Liver (tissue), 9 donors: ENCODE measurements around the gene HCFC1. TPM values are rescaled to one million over a fixed set of nuclear protein-coding genes. Genes with fewer than 3 reads are reported as not detected.

Source experiments
- DNase-seq: peaks from one replicate; pipeline ENCODE4 v3.0.0-alpha.2; 2017; ENCODE audit warnings: low spot score
- H3K27ac ChIP-seq, 2 donors: one replicate each; pipeline ENCODE4 v1.7.0; 2013; ENCODE audit warnings: inconsistent platforms in 2 of 2, low read length in 2 of 2, control low read depth in 1 of 2, low read depth in 1 of 2, mild to moderate bottlenecking in 1 of 2
- H3K27me3 ChIP-seq, 4 donors: one replicate each; pipeline versions ENCODE4 v1.6.1 to v1.7.0; 2013; ENCODE audit warnings: low read length in 3 of 4, inconsistent platforms in 1 of 4, mild to moderate bottlenecking in 1 of 4, moderate library complexity in 1 of 4; ENCODE audit not compliant: control insufficient read depth in 4 of 4, insufficient read depth in 4 of 4
- H3K36me3 ChIP-seq, 4 donors: one replicate each; pipeline versions ENCODE4 v1.6.1 to v1.7.0; 2013; ENCODE audit warnings: low read length in 3 of 4, mild to moderate bottlenecking in 3 of 4, low read depth in 1 of 4, moderate library complexity in 1 of 4; ENCODE audit not compliant: control insufficient read depth in 4 of 4, insufficient read depth in 3 of 4
- H3K4me1 ChIP-seq, 4 donors: one replicate each; pipeline versions ENCODE4 v1.6.1 to v1.7.0; 2013; ENCODE audit warnings: low read length in 3 of 4, mild to moderate bottlenecking in 3 of 4, moderate library complexity in 1 of 4; ENCODE audit not compliant: control insufficient read depth in 4 of 4, insufficient read depth in 4 of 4
- H3K4me3 ChIP-seq, 3 donors: one replicate each; pipeline versions ENCODE4 v1.6.1 to v1.7.0; 2013; ENCODE audit warnings: low read length in 3 of 3, control low read depth in 1 of 3, low read depth in 1 of 3, mild to moderate bottlenecking in 1 of 3
- H3K9ac ChIP-seq, 2 donors: one replicate each; pipeline ENCODE4 v1.7.0; 2013; ENCODE audit warnings: low read length in 2 of 2, mild to moderate bottlenecking in 2 of 2, moderate library complexity in 2 of 2, control low read depth in 1 of 2, low read depth in 1 of 2
- H3K9me3 ChIP-seq, 4 donors: one replicate each; pipeline versions ENCODE4 v1.6.1 to v1.7.0; 2013; ENCODE audit warnings: low read length in 3 of 4; ENCODE audit not compliant: control insufficient read depth in 4 of 4
- EGR1 ChIP-seq, 2 donors: IDR thresholded peaks; 2 replicates each; pipeline ENCODE4 v1.6.1; 2016 to 2018; ENCODE audit warnings: antibody characterized with exemption in 2 of 2, low read depth in 2 of 2
- FOXA1 ChIP-seq: IDR thresholded peaks from 2 replicates; pipeline ENCODE4 v1.6.1; 2016; ENCODE audit warnings: antibody characterized with exemption
- FOXA2 ChIP-seq: IDR thresholded peaks from 2 replicates; pipeline ENCODE4 v1.6.1; 2016; ENCODE audit warnings: antibody characterized with exemption
- GABPA ChIP-seq, 2 donors: IDR thresholded peaks in 1 of 2; conservative IDR thresholded peaks in 1 of 2; 2 replicates each; pipeline ENCODE4 v1.6.1; 2016; ENCODE audit warnings: antibody characterized with exemption in 2 of 2, mild to moderate bottlenecking in 1 of 2, moderate library complexity in 1 of 2
- HNF4A ChIP-seq, 2 donors: conservative IDR thresholded peaks; 2 replicates each; pipeline ENCODE4 v1.6.1; 2016; ENCODE audit warnings: antibody characterized with exemption in 2 of 2, mild to moderate bottlenecking in 2 of 2
- HNF4G ChIP-seq: IDR thresholded peaks from 2 replicates; pipeline ENCODE4 v1.6.1; 2016; ENCODE audit warnings: antibody characterized with exemption
- JUND ChIP-seq, 2 donors: IDR thresholded peaks; 2 replicates each; pipeline ENCODE4 v1.6.1; 2016; ENCODE audit warnings: antibody characterized with exemption in 2 of 2
- MAX ChIP-seq: IDR thresholded peaks from 2 replicates; pipeline ENCODE4 v1.6.1; 2016; ENCODE audit warnings: antibody characterized with exemption
- RAD21 ChIP-seq, 2 donors: IDR thresholded peaks; 2 replicates each; pipeline ENCODE4 v1.6.1; 2016; ENCODE audit warnings: antibody characterized with exemption in 2 of 2, mild to moderate bottlenecking in 2 of 2
- REST ChIP-seq: IDR thresholded peaks from 2 replicates; pipeline ENCODE4 v1.6.1; 2016; ENCODE audit warnings: antibody characterized with exemption, mild to moderate bottlenecking
- RXRA ChIP-seq, 2 donors: IDR thresholded peaks; 2 replicates each; pipeline ENCODE4 v1.6.1; 2017 to 2018; ENCODE audit warnings: antibody characterized with exemption in 2 of 2, mild to moderate bottlenecking in 1 of 2
- SP1 ChIP-seq: IDR thresholded peaks from 2 replicates; pipeline ENCODE4 v1.6.1; 2018; ENCODE audit warnings: antibody characterized with exemption, mild to moderate bottlenecking
- TAF1 ChIP-seq: conservative IDR thresholded peaks from 2 replicates; pipeline ENCODE4 v1.6.1; 2016; ENCODE audit warnings: antibody characterized with exemption, mild to moderate bottlenecking
- YY1 ChIP-seq: IDR thresholded peaks from 2 replicates; pipeline ENCODE4 v1.6.1; 2016; ENCODE audit warnings: antibody characterized with exemption, mild to moderate bottlenecking
- WGBS: extraction: QIAGEN DNeasy Blood & Tissue Kit; methylation state at CpG from one replicate; pipeline ENCODE4 v1.1.7; 2013; 5-methylcytosine and 5-hydroxymethylcytosine counted together
- polyA plus RNA-seq, 2 donors: library from polyadenylated mRNA; stranded (reverse) in 1 of 2; unstranded in 1 of 2; fragments of 200-250 nt in 1 of 2; fragments of >200 nt in 1 of 2; fragmentation: Nextera tagmentation in 1 of 2; extraction: Ambion mirVana in 1 of 2; gene quantifications; one replicate each; pipeline versions ENCODE4 v1.2.1 to v1.2.3, GENCODE V29; 2013 to 2015
- total RNA-seq, 2 donors: library from RNA; depleted of rRNA; stranded (reverse); fragments of >200 nt; gene quantifications; one replicate each; pipeline ENCODE4 v1.2.3, GENCODE V29; 2014
- TF ChIP-seq, protein P1 (sequence below): fragments of 150-350 bp; IDR thresholded peaks from 2 replicates; pipeline ENCODE4 v1.5.1; 2017; ENCODE audit warnings: improper control_type of control experiment, low read depth, low read length; ENCODE audit not compliant: missing input control
- TF ChIP-seq, protein P2 (sequence below): IDR thresholded peaks from 2 replicates; pipeline ENCODE4 v1.6.1; 2016; ENCODE audit warnings: antibody characterized with exemption
- donor health status: healthy.
- donor health status: healthy.
- donor health status: healthy.
- donor health status: healthy.
- donor health status: healthy.

HCFC1 gene
- total and polyA plus RNA-seq, 4 donors = 7.9 to 26.9 (median 13.9) TPM

- Histone ChIP-seq H3K27ac (no peak overlapping the region), H3K36me3 (peaks cover 3 to 19% (median 10%) of the 10 kb centered on the region in 4 donors)
- 90% methylated on average over 24 of the region's 24 CpGs for WGBS
Observed at GRCh38 chrX:153945956-153946943, 25.4 kb downstream of the HCFC1 start.

DNA sequence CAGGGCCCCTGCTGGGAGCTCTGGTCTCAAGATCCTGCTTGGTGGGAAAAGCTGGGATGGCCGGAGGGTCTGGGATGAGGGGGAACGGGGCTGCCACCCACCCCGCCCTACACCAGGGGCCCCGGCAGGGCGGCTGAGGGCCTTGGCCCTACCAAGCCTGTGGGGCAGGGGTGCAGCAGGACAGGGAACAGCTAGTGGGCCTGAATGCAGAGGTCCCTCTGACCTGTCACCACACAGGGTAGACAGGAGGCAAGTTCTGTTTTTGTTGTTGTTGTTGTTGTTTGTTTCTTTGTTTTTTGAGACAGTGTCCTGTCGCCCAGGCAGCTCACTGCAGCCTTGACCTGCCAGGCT lies 26.8 kb downstream of the HCFC1 start:
- Histone ChIP-seq H3K9me3 (no peaks in the 10 kb centered on the region), H3K36me3 (peaks cover 0 to 6% (median 2%) of the 10 kb centered on the region in 4 donors), H3K27ac (no peak overlapping the region), H3K4me1 (peaks cover 0 to 4% (median 0%) of the 10 kb centered on the region in 4 donors), H3K9ac (no peak overlapping the region), H3K27me3 (no peaks in the 10 kb centered on the region), H3K4me3 (no peak overlapping the region)
- WGBS = 66% methylated on average over 6 of the region's 6 CpGs
- TF ChIP-seq FOXA2 = no peak
- no peak for DNase-seq

More at GRCh38 chrX:153945956-153946943, 25.4 kb downstream of the HCFC1 start:
- DNase-seq = no peak
- H3K4me3 ChIP-seq = no peak overlapping the region
- H3K4me1 ChIP-seq = peaks cover 0 to 7% (median 0%) of the 10 kb centered on the region in 4 donors
- TF ChIP-seq FOXA1 (no peak), GABPA (IDR thresholded peaks at IDR 0.05 in 1 of 2, conservative IDR thresholded peaks at IDR 0.05 in 1 of 2) (no peak), FOXA2 (no peak), MAX (no peak), RXRA (IDR thresholded peaks at IDR 0.05) (no peak), HNF4A (conservative IDR thresholded peaks at IDR 0.05) (no peak), TAF1 (no peak), REST (no peak), EGR1 (IDR thresholded peaks at IDR 0.05; ENCODE audit: low read depth in 2 of 2) (no peak), JUND (IDR thresholded peaks at IDR 0.05) (no peak), YY1 (no peak), SP1 (no peak)
- no peaks in the 10 kb centered on the region for H3K9me3 ChIP-seq
- H3K9ac ChIP-seq = no peak overlapping the region
- no peaks in the 10 kb centered on the region for H3K27me3 ChIP-seq

- WGBS = 32% methylated on average over 30 of the region's 31 CpGs
- H3K36me3 ChIP-seq = peaks cover 0 to 2% (median under 1%) of the 10 kb centered on the region in 4 donors
- H3K27me3 ChIP-seq = no peaks in the 10 kb centered on the region
- H3K27ac ChIP-seq = no peak within 1 kb of the TSS
- peaks cover 0 to 2% (median 0%) of the 10 kb centered on the region in 4 donors for H3K4me1 ChIP-seq
- H3K9ac ChIP-seq = no peak within 1 kb of the TSS
- DNase-seq = no peak
- H3K4me3 ChIP-seq = peak within 1 kb of the TSS in 2 of 3 donors; percentile 9 to 13
- no peaks in the 10 kb centered on the region for H3K9me3 ChIP-seq
- TF ChIP-seq FOXA1 (no peak), EGR1 (IDR thresholded peaks at IDR 0.05; ENCODE audit: low read depth in 2 of 2) (no peak), RAD21 (IDR thresholded peaks at IDR 0.05) (no peak), MAX (no peak), HNF4A (conservative IDR thresholded peaks at IDR 0.05) (no peak), YY1 (no peak), HNF4G (no peak), GABPA (IDR thresholded peaks at IDR 0.05 in 1 of 2, conservative IDR thresholded peaks at IDR 0.05 in 1 of 2) (no peak)
- TF ChIP-seq, protein P1, sequence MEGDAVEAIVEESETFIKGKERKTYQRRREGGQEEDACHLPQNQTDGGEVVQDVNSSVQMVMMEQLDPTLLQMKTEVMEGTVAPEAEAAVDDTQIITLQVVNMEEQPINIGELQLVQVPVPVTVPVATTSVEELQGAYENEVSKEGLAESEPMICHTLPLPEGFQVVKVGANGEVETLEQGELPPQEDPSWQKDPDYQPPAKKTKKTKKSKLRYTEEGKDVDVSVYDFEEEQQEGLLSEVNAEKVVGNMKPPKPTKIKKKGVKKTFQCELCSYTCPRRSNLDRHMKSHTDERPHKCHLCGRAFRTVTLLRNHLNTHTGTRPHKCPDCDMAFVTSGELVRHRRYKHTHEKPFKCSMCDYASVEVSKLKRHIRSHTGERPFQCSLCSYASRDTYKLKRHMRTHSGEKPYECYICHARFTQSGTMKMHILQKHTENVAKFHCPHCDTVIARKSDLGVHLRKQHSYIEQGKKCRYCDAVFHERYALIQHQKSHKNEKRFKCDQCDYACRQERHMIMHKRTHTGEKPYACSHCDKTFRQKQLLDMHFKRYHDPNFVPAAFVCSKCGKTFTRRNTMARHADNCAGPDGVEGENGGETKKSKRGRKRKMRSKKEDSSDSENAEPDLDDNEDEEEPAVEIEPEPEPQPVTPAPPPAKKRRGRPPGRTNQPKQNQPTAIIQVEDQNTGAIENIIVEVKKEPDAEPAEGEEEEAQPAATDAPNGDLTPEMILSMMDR = no peak
- TF ChIP-seq, protein P2, sequence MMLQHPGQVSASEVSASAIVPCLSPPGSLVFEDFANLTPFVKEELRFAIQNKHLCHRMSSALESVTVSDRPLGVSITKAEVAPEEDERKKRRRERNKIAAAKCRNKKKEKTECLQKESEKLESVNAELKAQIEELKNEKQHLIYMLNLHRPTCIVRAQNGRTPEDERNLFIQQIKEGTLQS = no peak
Observed at GRCh38 chrX:153944140-153944799, 27.3 kb downstream of the HCFC1 start, which contains the start of gene RENBP. Gene RENBP, minus strand, starts transcription at chrX:153944643. Its CDS starts 33 bp downstream, at chrX:153944610.
